Posterior cingulate gyrus (tissue), 11 donors: ENCODE data around the gene GABBR2.

ENCODE experiments used
- DNase-seq, 10 donors: peaks; one replicate each; pipeline versions ENCODE4 v3.0.0 to v3.0.0-alpha.2; 2020 to 2021; ENCODE audit warnings: mixed read lengths in 3 of 10
- intact Hi-C: fragments of 100-400 bp; cut with DNase I; formaldehyde crosslinking; loops from one replicate; pipeline ENCODE4 v1.15.1; 2023

GABBR2 gene

GRCh38 chr9:98640394-98640793, 68.3 kb downstream of the GABBR2 start:
- intact Hi-C loops = no loop called here
- no peak for DNase-seq

- no peak for DNase-seq
- intact Hi-C loops = no loop called here
Measured at GRCh38 chr9:98639133-98639532, 69.6 kb downstream of the GABBR2 start.

- intact Hi-C loops = no loop called here
- no peak for DNase-seq
Measured at GRCh38 chr9:98637381-98637780, 71.4 kb downstream of the GABBR2 start.

DNA sequence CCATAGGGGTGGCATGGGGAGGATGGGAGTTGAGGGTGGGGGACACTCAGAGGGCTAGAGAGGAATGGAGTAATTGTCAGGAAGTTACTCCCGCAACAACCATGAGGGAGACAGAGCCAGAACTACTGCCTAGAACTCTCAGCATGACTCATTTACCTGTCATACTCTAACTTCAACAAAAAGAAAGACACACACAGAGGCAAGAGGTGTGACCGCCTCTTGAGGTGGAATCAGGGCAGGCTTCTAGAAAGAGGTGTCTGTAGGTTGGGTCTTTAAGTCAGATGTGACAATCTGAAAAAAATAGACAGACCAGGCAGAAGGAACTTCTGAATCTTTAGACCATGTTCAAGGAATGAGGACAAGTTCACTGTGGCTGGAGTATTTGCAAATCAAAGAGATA, 73.4 kb downstream of the GABBR2 start:
- no peak for DNase-seq
- intact Hi-C loops = no loop called here

GRCh38 chr9:98634685-98635336, 73.9 kb downstream of the GABBR2 start:
- intact Hi-C loops = no loop called here

GRCh38 chr9:98632839-98633238, 75.9 kb downstream of the GABBR2 start:
- DNase-seq = no peak
- intact Hi-C loops = no loop called here

More at GRCh38 chr9:98634685-98635336, 73.9 kb downstream of the GABBR2 start:
- no peak for DNase-seq

GRCh38 chr9:98627296-98627695, 81.4 kb downstream of the GABBR2 start:
- DNase-seq = no peak
- intact Hi-C loops = no loop called here

- no peak for DNase-seq
- intact Hi-C loops = no loop called here
Measured at GRCh38 chr9:98625728-98626127, 83.0 kb downstream of the GABBR2 start.

DNA sequence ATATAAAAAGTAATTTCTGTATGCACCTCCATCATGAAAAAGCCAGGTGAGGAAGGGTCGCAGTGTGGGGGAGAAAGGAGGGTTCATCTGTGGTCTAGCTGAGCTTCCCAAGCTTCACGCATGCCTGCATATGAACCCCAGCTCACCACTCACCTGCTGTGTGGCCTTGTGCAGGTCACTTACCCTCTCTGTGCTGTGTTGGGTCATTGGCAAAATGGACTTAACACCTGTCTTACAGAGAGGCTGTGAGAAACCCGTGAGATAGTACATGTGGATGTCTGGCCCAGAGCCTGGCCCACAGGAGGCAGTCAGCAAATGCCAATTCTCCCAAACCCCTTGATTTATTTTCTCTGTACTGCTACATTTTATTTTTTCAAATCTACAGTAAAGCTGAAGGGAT, 88.9 kb downstream of the GABBR2 start:
- DNase-seq = no peak
- intact Hi-C loops = no loop called here

GRCh38 chr9:98615633-98616032, 93.1 kb downstream of the GABBR2 start:
- no peak for DNase-seq
- intact Hi-C loops = no loop called here

GRCh38 chr9:98614941-98615340, 93.8 kb downstream of the GABBR2 start:
- no peak for DNase-seq
- intact Hi-C loops = no loop called here

DNA sequence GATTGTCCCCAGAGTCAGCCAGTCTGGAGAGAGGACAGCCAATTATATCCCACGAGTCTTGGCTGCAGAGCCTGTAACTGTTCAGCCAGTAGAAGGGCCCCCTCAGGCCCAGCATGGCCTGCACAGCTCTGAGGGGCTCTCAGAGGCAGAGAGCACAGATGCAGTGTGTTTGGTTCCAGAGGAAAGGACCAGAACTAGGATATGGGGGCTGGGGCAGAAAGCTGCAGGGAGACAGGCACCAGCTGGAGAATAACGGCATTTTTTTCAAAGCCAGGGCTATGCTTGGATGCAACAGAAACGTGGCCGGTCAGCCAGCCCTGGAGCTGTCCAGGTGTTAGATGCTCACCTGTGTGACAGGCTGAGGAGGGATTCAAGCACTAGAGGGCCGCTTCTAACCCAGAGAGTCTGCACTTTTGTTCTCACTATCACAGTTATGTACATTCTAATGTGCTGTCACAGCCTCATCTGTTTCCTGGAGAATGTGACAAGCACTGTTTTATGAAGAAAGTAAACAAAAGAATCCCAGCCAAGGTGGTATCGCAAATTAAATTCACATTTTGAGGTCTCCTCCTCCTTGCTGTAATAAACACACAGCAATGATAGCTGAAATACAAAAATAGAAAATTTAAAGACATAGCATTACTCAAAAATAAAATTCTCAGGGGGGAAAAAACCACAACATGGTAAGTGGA, 96.5 kb downstream of the GABBR2 start:
- intact Hi-C loops = no loop called here
- DNase-seq = peak in 1 of 10 donors; percentile 79

DNA sequence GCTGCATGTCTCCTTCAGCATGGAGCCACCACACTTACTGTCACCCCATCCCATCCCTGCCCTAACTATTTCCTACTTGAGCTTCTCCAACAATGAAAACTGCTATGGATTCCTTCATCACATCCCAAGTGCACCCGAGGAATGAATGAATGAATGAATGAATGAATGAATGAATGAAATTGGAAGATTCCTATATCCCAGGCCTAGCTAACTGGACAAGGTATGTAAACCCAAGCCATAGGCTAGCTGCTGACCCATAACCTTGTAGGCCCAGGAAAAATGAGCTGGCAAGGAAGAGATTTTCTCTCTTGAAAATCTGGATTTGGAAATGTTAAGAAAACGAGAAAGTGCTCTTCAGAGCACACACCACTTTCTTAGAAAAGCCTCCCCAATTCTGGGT, 97.4 kb downstream of the GABBR2 start:
- intact Hi-C loops = no loop called here
- no peak for DNase-seq

GRCh38 chr9:98610711-98611110, 98.0 kb downstream of the GABBR2 start:
- intact Hi-C loops = no loop called here

GRCh38 chr9:98610211-98610610, 98.5 kb downstream of the GABBR2 start:
- intact Hi-C loops = no loop called here
- peak in 2 of 10 donors; percentile 84 to 85 for DNase-seq

More at GRCh38 chr9:98610711-98611110, 98.0 kb downstream of the GABBR2 start:
- DNase-seq = no peak

- peak in 1 of 10 donors; percentile 77 for DNase-seq
- intact Hi-C loops = no loop called here
Measured at GRCh38 chr9:98609646-98610045, 99.1 kb downstream of the GABBR2 start.

- no peak for DNase-seq
- intact Hi-C loops = no loop called here
Measured at GRCh38 chr9:98607787-98608186, 100.9 kb downstream of the GABBR2 start.

DNA sequence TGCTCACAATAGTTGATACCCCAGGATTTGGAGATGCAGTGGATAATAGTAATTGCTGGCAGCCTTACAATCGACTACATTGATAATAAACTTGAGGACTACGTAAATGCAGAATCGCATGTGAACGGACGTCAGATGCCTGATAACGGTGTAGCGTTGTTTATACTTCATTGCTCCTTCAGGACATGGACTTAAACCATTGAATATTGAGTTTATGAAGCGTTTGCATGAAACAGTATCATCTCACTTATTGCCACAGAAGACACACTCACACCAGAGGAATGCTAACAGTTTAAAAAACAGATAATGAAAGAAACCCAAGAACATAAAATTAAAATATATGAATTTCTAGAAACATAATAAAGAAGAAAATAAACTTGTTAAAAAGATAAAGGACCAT, 101.6 kb downstream of the GABBR2 start:
- intact Hi-C loops = no loop called here
- DNase-seq = no peak

DNA sequence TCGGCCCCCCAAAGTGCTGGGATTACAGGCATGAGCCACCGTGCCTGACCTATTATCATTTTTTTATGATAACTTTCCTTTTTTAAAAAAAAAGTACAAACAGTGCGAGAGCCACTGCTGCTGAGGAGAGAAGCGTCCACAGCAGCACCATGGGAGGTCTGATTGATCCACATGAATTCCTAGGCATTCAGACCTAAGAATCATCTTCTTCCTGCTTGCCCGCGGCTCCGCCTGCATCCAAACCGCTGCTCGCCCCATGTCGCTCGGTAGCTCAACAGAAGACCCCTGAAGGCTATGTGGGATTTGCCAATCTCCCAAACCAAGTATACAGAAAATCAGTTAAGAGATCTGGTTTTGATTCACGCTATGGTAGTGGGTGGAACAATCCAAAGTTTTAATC, 102.0 kb downstream of the GABBR2 start:
- intact Hi-C loops = no loop called here
- no peak for DNase-seq

DNA sequence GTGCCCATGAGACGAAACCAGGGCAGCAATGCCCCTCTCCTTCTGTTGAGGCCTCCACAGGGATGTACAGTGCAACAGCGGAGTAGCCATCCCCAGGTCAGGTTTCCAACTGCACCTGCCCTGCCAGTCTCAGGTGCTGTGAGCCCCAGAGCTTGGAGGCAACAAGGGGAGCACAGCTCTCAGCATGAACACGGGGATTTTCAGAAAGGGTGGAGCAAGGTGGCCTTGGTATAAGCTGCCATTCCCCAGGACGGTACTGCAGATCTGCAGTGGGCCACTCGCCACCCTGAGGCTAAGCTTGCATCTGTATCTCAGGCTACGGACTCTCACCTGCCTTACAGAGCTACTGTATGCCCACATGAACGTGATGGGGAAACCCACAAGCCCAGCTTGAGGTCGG, 103.6 kb downstream of the GABBR2 start:
- intact Hi-C loops = no loop called here
- DNase-seq = no peak

- intact Hi-C loops = no loop called here
- peak in 8 of 10 donors; percentile 56 to 94 (median 74) for DNase-seq
Measured at GRCh38 chr9:98603821-98604383, 104.8 kb downstream of the GABBR2 start.
